SK-N-SH (cell line): ENCODE measurements around the gene ABCD2. TPM values are rescaled to one million over a fixed set of nuclear protein-coding genes. Genes with fewer than 3 reads are reported as not detected.

Experiments used
- CTCF ChIA-PET: fragments of 300-600, 350-600 bp; formaldehyde crosslinking; extraction: SDS; loops from one replicate; lab custom pipeline; 2021; lab: Yijun Ruan, JAX
- POLR2A ChIA-PET: fragments of 350-600 bp; sonication (Branson Sonifier 250); formaldehyde crosslinking; extraction: SDS; loops from one replicate; lab custom pipeline; 2020; ENCODE audit warnings: antibody characterized with exemption, inconsistent platforms; lab: Yijun Ruan, JAX
- DNase-seq: peaks from one replicate; pipeline ENCODE4 v3.0.0; 2012
- H2AFZ ChIP-seq: fragments of 200-600 bp; sonication (generic); 2 replicates; pipeline ENCODE4 v1.8.1; 2016; ENCODE audit warnings: antibody characterized with exemption, mild to moderate bottlenecking, low read depth
- H3F3A ChIP-seq: fragments of 200-600 bp; sonication (generic); replicated peaks from 2 replicates; pipeline ENCODE3; 2016; ENCODE audit warnings: antibody characterized with exemption, mild to moderate bottlenecking; ENCODE audit not compliant: insufficient read depth
- H3K27ac ChIP-seq, 2 experiments: fragments of 200-500 bp in 1 of 2; fragments of 200-600 bp in 1 of 2; sonication (Bioruptor generic) in 1 of 2; sonication (generic), shearing (Covaris generic) in 1 of 2; 2 replicates each; pipeline versions ENCODE4 v1.5.1 to v1.6.1; 2014 to 2016; ENCODE audit warnings: low read depth in 2 of 2, inconsistent platforms in 1 of 2, low read length in 1 of 2, mild to moderate bottlenecking in 1 of 2, mixed read lengths in 1 of 2
- H3K27me3 ChIP-seq: fragments of 200-600 bp; sonication (generic), shearing (Covaris generic); 2 replicates; pipeline ENCODE4 v1.6.1; 2016; ENCODE audit warnings: mixed run types; ENCODE audit not compliant: insufficient read depth
- H3K36me3 ChIP-seq, 2 experiments: fragments of 200-500 bp in 1 of 2; fragments of 200-600 bp in 1 of 2; sonication (Bioruptor generic) in 1 of 2; sonication (generic) in 1 of 2; replicated peaks in 1 of 2; 2 replicates each; pipeline versions ENCODE3 to v1.5.1; 2014 to 2016; ENCODE audit warnings: low read length in 1 of 2, mild to moderate bottlenecking in 1 of 2; ENCODE audit not compliant: insufficient read depth in 2 of 2, control insufficient read depth in 1 of 2
- H3K4me1 ChIP-seq, 2 experiments: fragments of 200-500 bp in 1 of 2; fragments of 200-600 bp in 1 of 2; sonication (Bioruptor generic) in 1 of 2; sonication (generic), shearing (Covaris generic) in 1 of 2; 2 replicates each; pipeline versions ENCODE4 v1.5.1 to v1.6.1; 2014 to 2016; ENCODE audit warnings: low read depth in 1 of 2, low read length in 1 of 2, mixed run types in 1 of 2; ENCODE audit not compliant: insufficient read depth in 2 of 2, control insufficient read depth in 1 of 2
- H3K4me2 ChIP-seq: fragments of 200-600 bp; sonication (generic), shearing (Covaris generic); 2 replicates; pipeline ENCODE4 v1.6.1; 2017; ENCODE audit warnings: mixed run types
- H3K4me3 ChIP-seq, 2 experiments: fragments of 200-500 bp in 1 of 2; fragments of 200-600 bp in 1 of 2; sonication (Bioruptor generic) in 1 of 2; sonication (generic), shearing (Covaris generic) in 1 of 2; 2 replicates each; pipeline versions ENCODE4 v1.5.1 to v1.8.1; 2014 to 2016; ENCODE audit warnings: low read depth in 2 of 2, inconsistent platforms in 1 of 2, low read length in 1 of 2, mild to moderate bottlenecking in 1 of 2, mixed read lengths in 1 of 2, moderate library complexity in 1 of 2
- H3K79me2 ChIP-seq: fragments of 200-600 bp; sonication (generic); 2 replicates; pipeline ENCODE4 v1.8.1; 2017; ENCODE audit warnings: mild to moderate bottlenecking; ENCODE audit not compliant: insufficient read depth
- H3K9ac ChIP-seq: fragments of 200-600 bp; sonication (generic); 2 replicates; pipeline ENCODE4 v1.6.1; 2017; ENCODE audit warnings: mixed run types
- H3K9me2 ChIP-seq: fragments of 200-600 bp; sonication (generic); 2 replicates; pipeline ENCODE4 v1.6.1; 2017; ENCODE audit warnings: mixed run types
- H3K9me3 ChIP-seq: fragments of 200-600 bp; sonication (generic); 2 replicates; pipeline ENCODE4 v1.6.1; 2017; ENCODE audit warnings: mixed run types, mild to moderate bottlenecking, moderate library complexity
- H4K20me1 ChIP-seq: fragments of 200-600 bp; sonication (generic); 2 replicates; pipeline ENCODE4 v1.6.1; 2017; ENCODE audit warnings: mild to moderate bottlenecking, mixed run types; ENCODE audit not compliant: insufficient read depth
- FOXM1 ChIP-seq: IDR thresholded peaks from 2 replicates; pipeline ENCODE4 v1.4.0; 2012; ENCODE audit warnings: low read depth, mild to moderate bottlenecking
- GATA2 ChIP-seq: sonication (generic); formaldehyde crosslinking; IDR thresholded peaks from 2 replicates; pipeline ENCODE4 v1.5.0; 2020; ENCODE audit warnings: mild to moderate bottlenecking, missing genetic modification reagents
- NFIC ChIP-seq: IDR thresholded peaks from 2 replicates; pipeline ENCODE4 v1.4.0; 2012; ENCODE audit warnings: borderline replicate concordance
- RFX5 ChIP-seq: IDR thresholded peaks from 2 replicates; pipeline ENCODE4 v1.6.1; 2012; ENCODE audit warnings: mild to moderate bottlenecking, improper control_type of control experiment, low read length
- SMC3 ChIP-seq: IDR thresholded peaks from 2 replicates; pipeline ENCODE4 v1.6.1; 2012; ENCODE audit warnings: low read depth, low read length, improper control_type of control experiment
- YY1 ChIP-seq: IDR thresholded peaks from 2 replicates; pipeline ENCODE4 v1.4.0; 2012; ENCODE audit warnings: low read depth, mild to moderate bottlenecking
- WGBS: methylation state at CpG from one replicate; pipeline ENCODE4 v1.1.6; 2017; ENCODE audit warnings: low lambda C conversion rate; 5-methylcytosine and 5-hydroxymethylcytosine counted together
- polyA plus RNA-seq, 3 experiments: library from polyadenylated mRNA; depleted of rRNA; stranded (reverse); fragments of >200 nt; gene quantifications; 2 replicates each; pipeline ENCODE4 v1.2.3, GENCODE V29; 2012
- TF ChIP-seq, protein P1 (sequence below): IDR thresholded peaks from 2 replicates; pipeline ENCODE4 v1.6.1; 2012; ENCODE audit warnings: mild to moderate bottlenecking, low read depth, low read length, moderate library complexity
- TF ChIP-seq, protein P2 (sequence below): fragments of 150-350 bp; IDR thresholded peaks from 2 replicates; pipeline ENCODE4 v1.6.1; 2016; ENCODE audit warnings: mild to moderate bottlenecking, low read depth, low read length

Gene ABCD2
- polyA plus RNA-seq, 1 of the 3 experiments (the other 2 are of a cell fraction) = 0.02 TPM

DNA sequence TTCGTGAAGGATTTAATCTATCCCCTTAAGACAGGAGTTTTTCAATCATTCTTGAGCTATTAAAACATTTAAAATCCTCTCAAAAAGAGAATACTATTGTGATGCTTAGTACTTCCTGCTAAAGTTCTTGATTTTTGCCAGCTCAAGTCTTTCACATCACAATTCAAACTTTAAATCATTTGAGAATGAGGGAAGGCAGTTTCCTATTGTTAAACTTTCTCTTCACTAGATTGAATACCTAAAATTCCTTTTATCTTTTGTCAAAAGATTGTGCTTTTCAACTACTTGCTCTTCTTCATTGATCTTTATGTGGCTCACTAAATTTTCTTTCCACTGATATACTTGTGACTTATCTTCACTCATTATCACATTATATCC is 44.1 kb downstream of the ABCD2 start:
- no peaks in the 10 kb centered on the region for H3F3A ChIP-seq
- 41% methylated on average over 1 of the region's 1 CpG for WGBS
- H3K27me3 ChIP-seq = no peaks in the 10 kb centered on the region
- no peak overlapping the region for H3K4me3 ChIP-seq
- no peaks in the 10 kb centered on the region for H3K79me2 ChIP-seq
- no peak overlapping the region for H3K9ac ChIP-seq
- DNase-seq = no peak
- TF ChIP-seq, protein P1, sequence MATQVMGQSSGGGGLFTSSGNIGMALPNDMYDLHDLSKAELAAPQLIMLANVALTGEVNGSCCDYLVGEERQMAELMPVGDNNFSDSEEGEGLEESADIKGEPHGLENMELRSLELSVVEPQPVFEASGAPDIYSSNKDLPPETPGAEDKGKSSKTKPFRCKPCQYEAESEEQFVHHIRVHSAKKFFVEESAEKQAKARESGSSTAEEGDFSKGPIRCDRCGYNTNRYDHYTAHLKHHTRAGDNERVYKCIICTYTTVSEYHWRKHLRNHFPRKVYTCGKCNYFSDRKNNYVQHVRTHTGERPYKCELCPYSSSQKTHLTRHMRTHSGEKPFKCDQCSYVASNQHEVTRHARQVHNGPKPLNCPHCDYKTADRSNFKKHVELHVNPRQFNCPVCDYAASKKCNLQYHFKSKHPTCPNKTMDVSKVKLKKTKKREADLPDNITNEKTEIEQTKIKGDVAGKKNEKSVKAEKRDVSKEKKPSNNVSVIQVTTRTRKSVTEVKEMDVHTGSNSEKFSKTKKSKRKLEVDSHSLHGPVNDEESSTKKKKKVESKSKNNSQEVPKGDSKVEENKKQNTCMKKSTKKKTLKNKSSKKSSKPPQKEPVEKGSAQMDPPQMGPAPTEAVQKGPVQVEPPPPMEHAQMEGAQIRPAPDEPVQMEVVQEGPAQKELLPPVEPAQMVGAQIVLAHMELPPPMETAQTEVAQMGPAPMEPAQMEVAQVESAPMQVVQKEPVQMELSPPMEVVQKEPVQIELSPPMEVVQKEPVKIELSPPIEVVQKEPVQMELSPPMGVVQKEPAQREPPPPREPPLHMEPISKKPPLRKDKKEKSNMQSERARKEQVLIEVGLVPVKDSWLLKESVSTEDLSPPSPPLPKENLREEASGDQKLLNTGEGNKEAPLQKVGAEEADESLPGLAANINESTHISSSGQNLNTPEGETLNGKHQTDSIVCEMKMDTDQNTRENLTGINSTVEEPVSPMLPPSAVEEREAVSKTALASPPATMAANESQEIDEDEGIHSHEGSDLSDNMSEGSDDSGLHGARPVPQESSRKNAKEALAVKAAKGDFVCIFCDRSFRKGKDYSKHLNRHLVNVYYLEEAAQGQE = no peak
- TF ChIP-seq GATA2 (CRISPR knock-in tag) = no peak
- TF ChIP-seq YY1 = no peak
- no peak for TF ChIP-seq RFX5
- no peak for TF ChIP-seq NFIC
- no peak for TF ChIP-seq SMC3
- TF ChIP-seq, protein P2, sequence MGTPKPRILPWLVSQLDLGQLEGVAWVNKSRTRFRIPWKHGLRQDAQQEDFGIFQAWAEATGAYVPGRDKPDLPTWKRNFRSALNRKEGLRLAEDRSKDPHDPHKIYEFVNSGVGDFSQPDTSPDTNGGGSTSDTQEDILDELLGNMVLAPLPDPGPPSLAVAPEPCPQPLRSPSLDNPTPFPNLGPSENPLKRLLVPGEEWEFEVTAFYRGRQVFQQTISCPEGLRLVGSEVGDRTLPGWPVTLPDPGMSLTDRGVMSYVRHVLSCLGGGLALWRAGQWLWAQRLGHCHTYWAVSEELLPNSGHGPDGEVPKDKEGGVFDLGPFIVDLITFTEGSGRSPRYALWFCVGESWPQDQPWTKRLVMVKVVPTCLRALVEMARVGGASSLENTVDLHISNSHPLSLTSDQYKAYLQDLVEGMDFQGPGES = no peak
- no peak overlapping the region for H2AFZ ChIP-seq
- no peaks in the 10 kb centered on the region for H3K4me1 ChIP-seq
- ChIA-PET CTCF (interaction anchor here (0.6 to 1.9 kb wide), 3 partner anchors 9 to 37 kb away, joined by 3 to 6 read pairs (median 3); no protein-coding TSS in a partner anchor), POLR2A (no interaction called here)
- H3K4me2 ChIP-seq = no peak overlapping the region
- no peaks in the 10 kb centered on the region for H3K9me3 ChIP-seq
- H3K9me2 ChIP-seq = no peaks in the 10 kb centered on the region
- H4K20me1 ChIP-seq = no peaks in the 10 kb centered on the region
- H3K27ac ChIP-seq = no peak overlapping the region
- no peaks in the 10 kb centered on the region for H3K36me3 ChIP-seq

DNA sequence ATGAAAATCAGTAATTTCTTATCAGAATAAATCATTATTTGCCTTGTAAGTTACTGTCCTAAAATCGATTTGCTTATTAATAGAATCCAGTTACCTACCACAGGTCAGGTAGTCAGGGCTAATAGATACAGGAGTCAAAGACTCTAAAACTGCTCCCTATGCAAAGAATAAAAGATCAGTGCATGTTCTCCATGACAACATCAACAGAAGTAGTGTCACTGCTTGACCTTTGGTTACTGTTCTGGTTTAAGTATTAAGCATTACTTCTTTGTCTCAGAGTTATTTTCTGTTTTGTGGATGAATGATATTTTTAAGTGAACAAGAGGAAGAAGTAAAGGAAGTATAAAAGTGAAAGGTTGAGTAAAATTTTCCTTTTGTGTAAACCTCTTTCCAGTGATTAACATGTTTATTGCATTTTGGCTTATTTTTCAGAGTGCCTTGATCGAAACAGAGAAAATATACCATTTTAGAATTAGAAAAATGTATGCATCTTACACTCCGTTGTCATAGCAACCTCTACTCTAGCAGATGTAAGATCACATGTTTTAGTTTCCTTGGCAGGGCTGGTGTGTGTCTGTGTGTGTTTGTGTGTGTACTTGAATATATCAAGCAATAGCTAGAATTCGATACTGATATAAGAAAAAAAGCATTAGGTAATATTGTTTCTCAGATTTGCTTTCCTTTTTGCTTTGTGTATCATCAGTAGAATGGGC is 44.7 kb downstream of the ABCD2 start:
- WGBS = 31% methylated on average over 4 of the region's 4 CpGs
- Histone ChIP-seq H3K36me3 (no peaks in the 10 kb centered on the region), H3K4me1 (no peaks in the 10 kb centered on the region), H3K9me3 (no peaks in the 10 kb centered on the region), H3K4me2 (no peak overlapping the region), H3K27ac (no peak overlapping the region), H3K9ac (no peak overlapping the region), H2AFZ (no peak overlapping the region), H3K27me3 (no peaks in the 10 kb centered on the region), H4K20me1 (no peaks in the 10 kb centered on the region), H3K9me2 (no peaks in the 10 kb centered on the region), H3K4me3 (no peak overlapping the region), H3K79me2 (no peaks in the 10 kb centered on the region), H3F3A (no peaks in the 10 kb centered on the region)
- ChIA-PET CTCF (interaction anchor here (0.6 to 1.9 kb wide), 3 partner anchors 9 to 38 kb away, joined by 3 to 6 read pairs (median 3); no protein-coding TSS in a partner anchor), POLR2A (no interaction called here)
- no peak for DNase-seq
- TF ChIP-seq FOXM1 = no peak
- TF ChIP-seq, protein P2 = no peak
